ENCODE data around the gene HOXC11.

Gene HOXC11

GRCh38 chr12:54010053-54010971 is 37.4 kb downstream of the HOXC11 start:
- no peak for DNase-seq (ENCODE audit: low spot score)

GRCh38 chr12:54010972-54011664 is 38.2 kb downstream of the HOXC11 start:
- no peak for DNase-seq (ENCODE audit: low spot score)

GRCh38 chr12:54011665-54012532 is 39.0 kb downstream of the HOXC11 start:
- no peak for DNase-seq (ENCODE audit: low spot score)

- DNase-seq (ENCODE audit: low spot score) = no peak
These were observed 39.9 kb downstream of the HOXC11 start for GRCh38 chr12:54012631-54013409.

- DNase-seq (ENCODE audit: low spot score) = no peak
These were observed 41.6 kb downstream of the HOXC11 start for GRCh38 chr12:54014377-54015017.

- DNase-seq (ENCODE audit: low spot score) = no peak
These were observed 42.3 kb downstream of the HOXC11 start for GRCh38 chr12:54015018-54015931.

GRCh38 chr12:54016051-54016450 is 43.1 kb downstream of the HOXC11 start:
- DNase-seq (ENCODE audit: low spot score) = no peak

GRCh38 chr12:54016478-54016964 is 43.6 kb downstream of the HOXC11 start:
- no peak for DNase-seq (ENCODE audit: low spot score)

- DNase-seq (ENCODE audit: low spot score) = peak; percentile 81
These were observed 44.3 kb downstream of the HOXC11 start for GRCh38 chr12:54017027-54017788.

- peak; percentile 98 for DNase-seq (ENCODE audit: low spot score)
These were observed 45.0 kb downstream of the HOXC11 start for GRCh38 chr12:54017878-54018467.

GRCh38 chr12:54018468-54018984 is 45.6 kb downstream of the HOXC11 start:
- no peak for DNase-seq (ENCODE audit: low spot score)

GRCh38 chr12:54019091-54019811 is 46.3 kb downstream of the HOXC11 start:
- DNase-seq (ENCODE audit: low spot score) = no peak

GRCh38 chr12:54019924-54020590 is 47.1 kb downstream of the HOXC11 start:
- DNase-seq (ENCODE audit: low spot score) = no peak

- DNase-seq (ENCODE audit: low spot score) = no peak
These were observed 47.9 kb downstream of the HOXC11 start for GRCh38 chr12:54020591-54021405.

GRCh38 chr12:54021432-54022013 is 48.6 kb downstream of the HOXC11 start:
- no peak for DNase-seq (ENCODE audit: low spot score)

Data from HuH-7.5 (cell line).